HG02870 (cell line): ENCODE measurements around the gene FABP2.
"Not testable (repeated sequence)": the region's sequence is repeated elsewhere in the genome, so short reads cannot be mapped to it uniquely, and the experiment has no call there.

Source experiments
- ATAC-seq: cut with Tn5 transposase; IDR thresholded peaks from one replicate; pipeline ENCODE4 v1.9.1; 2021; ENCODE audit warnings: mild to moderate bottlenecking, moderate library complexity; ENCODE audit not compliant: unreplicated experiment

FABP2 gene

DNA sequence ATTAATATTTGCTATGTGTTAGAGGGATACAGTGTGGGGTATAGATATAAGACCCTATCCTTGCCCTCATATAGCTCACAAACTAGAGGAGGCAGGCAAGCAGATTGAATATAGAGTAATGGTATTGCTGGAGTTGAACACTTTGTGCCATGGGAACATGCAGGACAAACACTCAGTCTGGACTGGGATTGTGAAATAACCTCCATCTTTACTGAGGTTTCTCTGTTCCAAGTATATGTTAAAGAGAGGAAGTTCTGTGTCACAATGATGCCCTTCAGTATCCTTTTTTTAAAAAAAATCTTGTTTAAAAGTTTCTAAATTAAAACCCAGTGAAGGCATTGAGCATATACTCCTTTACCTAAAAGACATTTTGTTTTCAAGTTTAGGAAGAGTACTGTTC lies 8.7 kb downstream of the FABP2 start:
- ATAC-seq, result no peak

DNA sequence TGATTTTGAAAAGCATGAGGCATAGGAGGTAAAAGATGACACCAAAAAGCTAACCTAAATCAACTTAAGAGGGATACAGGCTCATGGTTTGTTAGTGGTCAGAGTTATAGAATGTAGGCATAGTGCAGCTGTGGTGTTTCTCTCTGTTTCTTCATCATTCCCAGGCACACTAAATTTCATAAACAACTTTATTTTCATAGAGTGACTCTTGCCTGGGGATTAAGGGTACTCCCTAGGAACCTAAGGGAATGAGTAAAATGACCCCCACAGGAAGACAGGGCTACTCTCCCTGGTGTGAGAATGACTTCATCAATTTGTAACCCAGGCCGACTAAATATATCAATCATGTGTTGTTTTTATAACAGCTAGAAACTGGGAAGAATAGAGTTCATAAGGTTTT lies 11.1 kb downstream of the FABP2 start:
- ATAC-seq, result no peak

DNA sequence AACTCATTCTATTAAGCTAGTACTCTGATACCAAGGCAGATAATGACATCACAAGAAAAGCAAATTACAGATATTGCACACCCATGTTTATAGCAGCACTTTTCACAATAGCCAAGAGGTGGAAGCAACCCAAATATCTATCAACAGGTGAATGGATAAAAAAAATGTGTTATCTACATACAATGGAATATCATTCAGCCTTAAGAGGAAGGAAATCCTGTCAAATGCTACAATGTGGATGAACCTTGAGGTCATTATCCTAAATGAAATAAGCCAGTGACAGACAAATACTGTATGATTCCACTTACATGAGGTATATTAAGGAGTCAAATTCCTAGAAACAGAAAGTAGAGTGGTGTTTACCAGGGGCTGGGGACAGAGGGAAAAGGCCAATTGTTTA lies 14.3 kb downstream of the FABP2 start:
- ATAC-seq, result no peak

DNA sequence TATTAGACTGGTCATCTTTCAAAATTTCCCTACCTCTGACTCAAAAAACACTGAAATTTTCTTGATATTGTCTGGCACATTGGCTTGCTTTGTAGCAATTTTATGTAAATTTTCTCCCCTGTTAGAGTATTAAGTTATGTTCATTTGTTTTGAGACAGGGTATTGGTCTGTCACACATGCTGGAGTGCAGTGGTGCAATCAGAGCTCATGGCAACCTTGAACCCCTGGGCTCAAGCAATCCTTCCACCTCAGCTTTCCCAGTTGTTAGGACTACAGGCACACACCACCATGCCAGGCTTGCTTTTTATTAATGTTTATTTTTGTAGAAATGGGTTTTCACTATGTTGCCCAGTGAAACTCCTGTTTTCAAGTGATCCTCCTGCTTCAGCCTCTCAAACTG lies 17.5 kb downstream of the FABP2 start:
- no peak for ATAC-seq

DNA sequence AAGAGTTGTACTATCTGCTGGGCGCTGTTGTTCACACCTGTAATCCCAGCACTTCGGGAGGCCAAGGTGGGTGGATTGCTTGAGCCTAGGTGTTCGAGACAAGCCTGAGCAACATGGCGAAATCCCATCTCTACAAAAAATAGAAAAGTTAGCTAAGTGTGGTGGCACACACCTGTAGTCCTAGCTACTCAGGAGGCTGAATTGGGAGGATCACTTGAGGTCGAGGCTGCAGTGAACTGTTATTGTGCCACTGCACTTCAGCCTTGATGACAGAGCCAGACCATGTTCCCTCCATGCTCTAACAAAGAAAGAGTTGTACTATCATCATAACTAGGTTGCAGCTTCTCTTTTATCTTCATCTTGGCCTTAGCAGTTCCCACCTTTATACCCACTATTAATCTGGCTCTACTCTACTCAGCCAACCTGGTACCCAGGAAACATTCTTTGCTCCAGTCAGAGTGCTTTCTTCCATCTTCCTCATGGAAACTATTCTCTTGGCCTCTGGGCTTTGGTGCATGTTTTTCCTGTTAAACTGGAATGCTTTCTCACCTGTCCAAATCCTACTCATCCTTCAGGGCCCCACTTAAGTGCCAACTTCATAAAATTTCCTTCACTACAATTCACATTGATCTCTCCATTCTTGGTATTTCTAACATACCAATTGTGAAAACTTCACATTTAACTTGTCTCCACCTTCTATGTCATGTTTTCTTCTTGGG lies 18.2 kb downstream of the FABP2 start:
- no peak for ATAC-seq

DNA sequence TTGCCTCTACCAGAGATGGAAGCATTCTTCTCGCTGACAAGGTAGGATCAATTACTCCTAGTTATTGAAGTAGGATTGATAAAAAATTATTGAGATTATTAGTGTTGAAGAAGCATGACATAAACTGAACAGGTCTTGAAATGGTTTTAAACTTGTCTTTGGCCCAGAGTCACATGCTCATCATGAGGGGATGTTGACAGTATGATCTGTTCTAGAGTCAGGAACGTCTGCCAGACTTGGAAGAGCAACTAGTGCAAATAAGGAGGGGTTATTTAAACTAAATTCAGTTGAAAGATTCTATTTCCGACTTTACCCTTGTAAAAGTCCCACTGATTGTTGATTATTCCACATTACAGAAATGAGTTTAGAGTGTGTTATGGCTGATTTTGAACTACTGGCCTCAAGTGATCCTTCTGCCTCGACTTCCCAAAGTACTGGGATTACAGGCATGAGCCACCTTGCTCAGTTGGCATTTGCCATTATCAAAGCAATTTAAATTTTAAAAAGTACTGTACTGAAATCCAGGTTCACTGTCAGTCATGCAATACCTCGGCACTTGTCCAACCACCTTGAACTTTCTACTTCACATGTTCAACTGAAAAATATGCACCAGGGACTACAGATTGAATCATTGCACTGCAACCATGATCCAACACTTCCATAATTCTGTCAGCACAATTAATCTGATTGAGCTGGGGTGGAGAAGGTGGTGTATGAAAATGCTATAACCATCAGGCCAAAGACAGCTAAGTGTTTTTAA lies 19.7 kb downstream of the FABP2 start:
- ATAC-seq, result no peak

DNA sequence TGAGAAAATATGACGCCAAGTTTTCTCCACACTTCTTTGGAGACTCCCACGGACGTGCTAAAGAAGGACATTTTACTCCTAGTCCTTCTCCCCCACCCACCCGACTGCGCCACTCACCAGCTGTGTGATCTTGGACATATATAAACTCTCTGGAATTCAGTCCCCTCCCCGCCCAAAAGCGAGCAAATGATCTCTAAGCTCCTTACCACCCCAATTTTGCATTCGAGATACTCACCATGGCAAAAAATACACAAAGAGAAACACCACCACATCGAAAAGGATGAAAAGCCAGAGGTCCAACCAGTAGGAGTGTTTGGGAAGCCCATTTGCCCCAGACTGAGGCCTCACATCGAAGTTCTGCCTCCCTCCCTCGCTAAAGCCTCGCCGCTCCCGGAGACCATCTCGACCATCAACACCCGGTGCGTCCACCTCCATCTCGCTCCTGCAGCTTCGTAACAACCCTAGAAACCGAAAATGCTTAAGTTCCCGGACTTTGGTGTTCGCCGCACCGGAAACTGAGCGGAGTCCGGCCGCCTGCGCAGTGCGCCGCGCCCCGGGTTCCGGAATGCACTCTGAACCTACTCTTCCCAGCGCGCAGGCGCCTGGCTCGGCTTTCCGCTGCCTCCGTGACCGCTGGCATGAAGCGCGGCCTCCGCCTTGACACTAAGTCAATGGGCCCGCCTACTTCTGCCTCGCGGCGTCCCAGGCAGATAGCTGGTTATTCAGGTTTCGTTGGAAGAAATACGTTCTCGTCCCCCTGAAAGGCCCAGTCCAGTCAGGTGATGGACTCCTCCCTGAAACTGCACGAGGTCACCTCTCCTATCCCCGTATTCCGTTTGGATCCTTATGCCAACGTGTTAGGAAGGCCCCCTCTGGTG lies 21.6 kb downstream of the FABP2 start:
- peak; percentile 93 for ATAC-seq

DNA sequence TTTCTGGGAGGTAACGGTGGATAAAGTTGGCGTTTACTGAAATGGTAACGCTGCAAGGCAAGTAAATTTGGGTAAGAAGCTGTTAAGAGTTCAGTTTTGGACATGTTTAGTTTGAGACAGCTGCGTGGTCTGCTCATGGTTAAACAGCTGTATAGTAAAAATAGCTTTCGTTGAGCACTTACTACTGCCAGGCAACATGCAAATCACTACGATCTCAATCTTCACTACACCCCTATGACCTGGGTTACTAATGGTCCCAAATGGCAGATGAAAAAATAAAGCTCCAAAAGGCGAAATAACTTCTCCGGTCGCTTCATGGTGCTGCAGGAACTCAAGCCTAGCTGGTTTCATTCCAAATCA lies 22.2 kb downstream of the FABP2 start:
- peak; percentile 57 for ATAC-seq

DNA sequence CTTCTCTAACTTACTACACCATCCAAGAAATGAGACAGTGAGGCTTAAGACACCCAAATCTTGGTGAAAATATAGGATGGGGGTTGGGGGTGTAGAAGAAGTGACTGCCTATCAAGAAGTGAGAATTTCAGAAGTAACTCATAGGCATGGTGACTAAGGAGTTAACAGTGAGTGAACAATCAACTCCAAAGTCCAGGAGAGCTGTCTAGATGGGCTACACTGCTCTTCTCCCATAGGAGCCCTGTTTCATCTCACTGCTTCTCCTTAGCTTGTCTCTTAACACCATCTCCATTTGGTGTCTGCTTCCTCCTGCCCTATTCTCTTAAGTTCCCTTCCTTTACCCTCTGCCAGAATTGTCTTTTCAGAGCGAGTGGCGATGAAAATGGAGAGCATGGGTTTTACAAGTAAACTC lies 22.7 kb downstream of the FABP2 start:
- no peak for ATAC-seq

DNA sequence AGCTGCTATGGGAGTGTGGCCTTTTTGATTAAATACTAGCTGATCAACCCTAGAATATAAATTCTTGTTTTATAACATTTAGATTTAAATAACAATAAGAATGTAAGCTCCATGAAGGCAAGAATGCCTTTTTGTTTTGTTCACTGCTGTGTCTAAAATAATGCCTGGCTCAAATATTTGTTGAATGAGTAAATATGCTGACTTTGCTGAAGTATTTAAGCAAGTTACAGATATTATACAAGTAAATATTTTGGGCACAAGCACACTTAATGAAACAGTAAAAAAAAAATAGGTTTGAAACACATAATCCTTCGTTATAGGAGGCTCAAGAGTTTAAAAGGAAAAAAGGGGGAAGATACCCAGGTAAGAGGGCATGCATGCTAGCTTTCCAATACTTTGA lies 24.1 kb downstream of the FABP2 start:
- ATAC-seq, result no peak

DNA sequence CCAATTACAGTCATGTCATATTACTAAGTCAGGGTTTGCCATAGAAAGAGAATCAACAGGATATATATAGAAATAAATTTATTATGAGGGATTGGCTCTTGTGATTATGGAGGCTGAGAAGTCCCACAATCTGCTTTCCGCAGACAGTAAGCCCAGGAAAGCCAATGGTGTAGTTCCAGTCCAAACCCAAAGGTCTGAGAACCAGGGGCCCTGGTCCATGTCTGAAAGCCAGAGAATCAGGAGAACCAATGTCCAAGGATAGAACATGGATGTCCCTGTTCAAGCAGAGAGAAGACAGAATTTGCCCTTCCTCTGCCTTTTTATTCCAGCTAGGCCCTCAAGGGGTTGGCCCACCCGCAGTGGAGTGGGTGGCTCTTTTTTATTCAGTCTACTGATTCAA lies 25.6 kb downstream of the FABP2 start:
- ATAC-seq, result no peak

DNA sequence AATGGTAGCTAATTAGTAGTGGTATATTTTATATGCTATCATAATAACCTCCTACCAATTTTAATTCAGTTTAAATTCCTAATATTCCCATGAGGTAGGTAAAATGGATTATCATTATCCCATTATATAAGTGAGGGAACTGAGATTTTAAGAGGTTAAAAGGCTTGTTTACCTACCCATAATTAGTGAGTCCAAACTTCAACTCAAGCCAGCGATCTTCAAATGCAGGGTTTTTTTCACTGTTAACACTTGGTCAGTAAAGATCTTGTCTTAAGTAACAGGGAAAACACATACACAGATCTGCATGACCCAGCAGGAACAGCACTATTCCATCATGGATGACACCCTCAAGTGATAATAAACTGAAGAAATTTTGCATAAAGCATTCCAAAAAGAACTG lies 31.3 kb downstream of the FABP2 start:
- ATAC-seq, result no peak

DNA sequence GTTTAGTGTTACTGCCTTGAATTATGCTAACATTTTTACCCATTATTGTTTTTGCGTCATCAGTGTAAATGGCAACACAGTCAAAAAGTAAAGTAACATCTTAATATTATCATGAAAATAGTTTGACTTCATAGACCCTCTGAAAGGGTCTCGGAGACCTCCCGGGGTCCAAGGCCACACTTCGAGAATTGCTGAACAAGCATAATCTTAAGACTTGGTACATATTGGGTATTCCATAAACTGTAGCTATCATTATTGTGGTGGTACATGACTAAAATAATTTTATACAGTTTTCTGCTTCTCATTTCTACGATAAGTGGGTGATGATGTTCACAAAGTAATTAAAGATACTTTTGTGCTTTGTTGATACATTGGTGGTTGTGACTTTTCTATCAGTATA lies 32.6 kb downstream of the FABP2 start:
- no peak for ATAC-seq

DNA sequence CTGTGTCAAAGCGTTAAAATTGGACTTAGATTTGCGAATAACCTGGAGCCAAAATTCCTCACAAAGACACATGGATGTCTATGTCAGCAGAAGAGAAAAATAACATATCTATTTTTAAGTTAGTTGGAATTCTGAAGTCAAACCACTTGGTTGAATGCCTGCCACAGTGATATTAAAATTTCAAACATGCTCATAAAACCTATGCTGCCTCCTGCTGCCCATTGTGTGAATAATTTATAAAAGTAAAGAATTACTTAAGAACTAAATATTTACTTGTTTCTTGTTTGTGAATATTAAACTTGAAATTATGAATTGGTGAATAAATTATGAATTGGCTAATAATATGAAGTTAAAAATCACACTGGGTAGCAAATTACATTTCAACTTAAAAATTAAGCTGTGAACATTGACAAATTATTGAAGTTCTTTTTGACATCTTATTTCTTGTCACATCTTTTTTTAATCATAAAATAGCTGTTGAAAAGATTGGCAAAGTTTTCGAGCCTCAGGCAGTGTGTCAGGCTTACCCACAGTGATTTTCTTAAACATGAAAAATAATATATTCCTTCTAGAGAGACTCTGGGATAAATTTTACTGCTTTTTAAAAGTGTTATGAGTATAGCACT lies 35.4 kb downstream of the FABP2 start:
- ATAC-seq, result no peak

DNA sequence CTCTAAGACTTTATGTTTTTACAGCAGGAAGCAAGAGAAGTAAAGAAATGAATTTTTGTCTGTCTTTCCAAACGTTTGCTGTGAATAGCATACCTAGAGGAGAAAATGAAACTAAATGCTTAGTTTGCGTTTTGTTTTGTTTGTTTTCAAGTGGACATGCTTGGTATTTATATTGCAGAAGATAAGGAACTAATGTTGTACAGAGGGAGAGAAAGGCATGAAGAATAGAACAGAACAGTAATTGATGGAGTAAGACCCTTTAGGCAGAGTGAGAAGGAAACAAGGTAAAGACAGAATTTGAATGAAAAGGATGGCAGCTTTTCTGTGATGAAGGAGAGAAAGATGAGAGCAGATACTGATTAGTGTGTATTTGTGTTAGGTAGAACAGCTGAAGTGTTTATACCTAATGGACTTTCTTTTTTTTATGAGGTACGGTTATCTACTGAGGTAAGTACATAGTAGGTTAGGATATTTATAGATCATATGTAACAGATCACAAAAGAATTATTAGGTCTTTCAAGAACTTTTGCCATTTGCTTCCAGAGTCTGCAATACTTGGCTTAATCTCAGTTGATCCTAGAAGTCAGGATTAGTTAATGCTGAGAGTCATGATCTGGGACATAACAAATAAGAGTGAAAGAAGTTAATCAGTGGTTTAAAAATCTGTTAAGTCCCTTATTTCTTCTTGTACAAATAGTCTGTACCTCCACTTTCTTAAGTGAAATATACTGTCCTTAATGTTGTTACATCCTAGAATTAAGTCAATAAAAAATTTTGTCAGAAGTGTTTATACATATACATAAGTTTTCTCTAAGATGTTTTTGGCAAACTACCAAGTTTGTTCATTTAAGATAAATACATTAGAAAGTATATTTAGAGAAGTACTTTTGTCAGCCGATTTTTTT lies 36.8 kb downstream of the FABP2 start:
- ATAC-seq, result no peak

DNA sequence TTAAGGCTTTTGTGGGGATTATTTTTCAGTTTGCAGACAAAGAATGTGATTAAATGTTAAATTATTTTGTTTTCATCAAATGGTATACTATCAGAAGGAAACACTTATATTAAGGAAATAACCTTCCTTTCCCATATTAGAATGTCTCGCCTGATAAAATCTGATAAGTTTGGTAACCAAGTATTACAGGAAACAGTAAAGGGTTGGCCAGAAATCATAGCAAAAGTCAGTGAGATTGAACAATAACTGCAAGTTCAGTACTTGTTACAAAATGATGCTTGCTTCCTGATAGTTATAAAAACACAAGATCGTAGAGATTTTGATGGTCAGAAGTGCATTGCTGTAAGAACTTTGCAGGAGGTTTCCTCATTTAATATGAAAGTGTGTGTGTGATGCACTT lies 40.5 kb downstream of the FABP2 start:
- ATAC-seq, result no peak

DNA sequence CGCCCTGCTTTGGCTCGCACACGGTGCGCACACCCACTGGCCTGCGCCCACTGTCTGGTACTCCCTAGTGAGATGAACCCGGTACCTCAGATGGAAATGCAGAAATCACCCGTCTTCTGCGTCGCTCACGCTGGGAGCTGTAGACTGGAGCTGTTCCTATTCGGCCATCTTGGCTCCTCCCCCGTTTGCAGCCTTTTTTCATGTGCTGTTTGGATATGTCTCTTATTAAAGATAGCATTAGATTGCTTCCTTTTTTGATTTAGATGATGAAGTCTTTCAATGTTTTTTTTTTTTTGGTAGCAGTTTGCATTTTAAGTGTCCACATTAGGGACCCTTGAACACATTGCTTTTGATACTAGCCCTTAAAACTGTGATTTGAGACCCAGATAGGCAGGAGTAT lies 42.0 kb downstream of the FABP2 start:
- ATAC-seq, result not testable (repeated sequence)

DNA sequence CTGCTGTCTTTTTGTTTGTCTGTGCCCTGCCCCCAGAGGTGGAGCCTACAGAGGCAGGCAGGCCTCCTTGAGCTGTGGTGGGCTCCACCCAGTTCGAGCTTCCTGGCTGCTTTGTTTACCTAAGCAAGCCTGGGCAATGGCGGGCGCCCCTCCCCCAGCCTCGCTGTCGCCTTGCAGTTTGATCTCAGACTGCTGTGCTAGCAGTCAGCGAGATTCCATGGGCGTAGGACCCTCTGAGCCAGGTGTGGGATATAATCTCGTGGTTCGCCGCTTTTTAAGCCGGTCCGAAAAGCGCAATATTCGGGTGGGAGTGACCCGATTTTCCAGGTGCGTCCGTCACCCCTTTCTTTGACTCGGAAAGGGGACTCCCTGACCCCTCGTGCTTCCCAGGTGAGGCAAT lies 42.4 kb downstream of the FABP2 start:
- not testable (repeated sequence) for ATAC-seq

DNA sequence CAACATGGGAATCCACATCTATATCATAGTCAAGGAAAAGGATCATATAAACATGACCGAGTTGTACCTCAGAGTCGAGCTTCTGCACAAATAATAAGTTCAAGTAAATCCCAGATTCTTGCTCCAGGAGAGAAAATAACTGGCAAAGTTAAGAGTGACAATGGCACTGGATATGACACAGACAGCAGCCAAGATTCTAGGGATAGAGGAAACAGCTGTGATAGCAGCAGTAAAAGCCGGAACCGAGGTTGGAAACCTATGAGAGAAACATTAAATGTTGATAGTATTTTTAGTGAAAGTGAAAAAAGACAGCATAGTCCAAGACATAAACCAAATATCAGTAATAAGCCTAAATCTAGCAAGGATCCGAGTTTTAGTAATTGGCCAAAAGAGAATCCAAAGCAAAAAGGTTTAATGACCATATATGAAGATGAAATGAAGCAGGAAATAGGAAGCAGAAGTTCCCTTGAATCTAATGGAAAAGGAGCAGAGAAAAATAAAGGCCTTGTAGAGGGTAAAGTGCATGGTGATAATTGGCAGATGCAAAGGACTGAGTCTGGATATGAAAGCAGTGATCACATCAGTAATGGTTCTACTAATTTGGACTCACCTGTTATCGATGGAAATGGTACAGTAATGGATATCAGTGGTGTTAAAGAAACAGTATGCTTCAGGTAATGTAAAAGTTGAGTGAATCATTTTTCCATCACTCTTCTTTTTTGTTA lies 50.4 kb downstream of the FABP2 start:
- no peak for ATAC-seq

DNA sequence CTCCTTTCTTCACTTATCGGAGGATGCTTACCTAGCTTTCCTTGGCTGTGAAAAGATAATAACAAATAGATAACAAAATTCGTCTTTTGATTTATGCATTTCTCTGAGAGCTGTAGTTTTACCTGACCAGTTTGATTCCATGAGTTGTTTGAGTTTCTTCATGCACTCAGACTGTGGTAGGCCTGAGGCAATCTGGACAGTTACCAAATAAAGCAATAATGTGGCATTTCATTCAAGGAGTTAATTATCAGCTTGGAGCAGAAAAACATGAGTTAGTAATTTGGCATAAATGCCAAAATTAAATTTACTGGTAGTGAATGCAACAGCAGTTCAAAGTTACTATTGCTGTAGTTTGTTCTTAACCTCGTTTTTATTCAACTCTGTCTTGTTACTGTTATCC lies 53.5 kb downstream of the FABP2 start:
- ATAC-seq, result no peak
